ENCODE measurements around the gene OR9A4.
"Not testable (repeated sequence)": the region's sequence is repeated elsewhere in the genome, so short reads cannot be mapped to it uniquely, and the experiment has no call there.

The OR9A4 gene, protein sequence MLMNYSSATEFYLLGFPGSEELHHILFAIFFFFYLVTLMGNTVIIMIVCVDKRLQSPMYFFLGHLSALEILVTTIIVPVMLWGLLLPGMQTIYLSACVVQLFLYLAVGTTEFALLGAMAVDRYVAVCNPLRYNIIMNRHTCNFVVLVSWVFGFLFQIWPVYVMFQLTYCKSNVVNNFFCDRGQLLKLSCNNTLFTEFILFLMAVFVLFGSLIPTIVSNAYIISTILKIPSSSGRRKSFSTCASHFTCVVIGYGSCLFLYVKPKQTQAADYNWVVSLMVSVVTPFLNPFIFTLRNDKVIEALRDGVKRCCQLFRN

DNA sequence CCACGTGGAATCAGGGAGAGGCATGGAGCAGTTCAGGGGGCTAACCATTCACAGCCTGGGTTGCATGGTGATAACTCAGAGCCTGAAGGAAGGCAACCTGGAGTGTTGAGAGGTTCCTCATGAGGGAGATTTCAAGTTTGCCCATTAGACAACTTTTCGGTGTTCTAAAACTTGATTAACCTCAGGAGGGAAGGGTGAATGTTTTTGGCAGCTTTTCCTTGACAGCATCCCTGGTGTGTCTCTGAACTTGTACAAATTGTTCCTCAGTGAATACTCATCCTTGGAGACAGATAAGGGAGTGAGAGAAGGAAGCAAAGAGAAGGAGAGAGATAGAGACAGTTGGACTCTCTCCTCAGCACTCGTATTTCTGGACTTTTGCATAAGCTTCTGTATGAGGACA is at the start of gene OR9A4:
TSS of gene OR9A4 (plus strand) at position 301 of the 400 bp plus-strand sequence. CDS start 2,477 bp downstream, outside the sequence.
- no peak for DNase-seq (ENCODE audit: low read depth in 3 of 3)

GRCh38 chr7:141866974-141867373 is 49.2 kb upstream of the OR9A4 start:
- no peak for DNase-seq (ENCODE audit: low read depth in 3 of 3)

DNA sequence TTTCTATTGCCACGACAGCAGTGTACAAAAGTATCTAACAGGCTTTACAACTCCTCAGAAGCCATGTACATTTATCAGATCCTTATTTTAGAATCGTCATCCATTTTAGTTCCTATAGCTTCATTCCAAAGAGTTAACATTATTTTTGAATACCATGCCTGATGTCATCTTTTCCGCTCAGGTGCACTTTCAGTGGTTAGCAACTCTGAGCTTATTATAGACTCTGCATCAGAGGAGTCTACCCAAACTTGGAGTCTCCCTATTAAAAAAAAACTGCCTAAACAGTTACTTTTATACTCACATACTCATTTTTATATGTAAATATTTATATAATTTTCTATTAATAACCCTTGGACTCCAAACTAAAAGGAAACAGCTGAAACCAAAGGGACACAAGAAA is 43.3 kb upstream of the OR9A4 start:
- DNase-seq (ENCODE audit: low read depth in 3 of 3): no peak

DNA sequence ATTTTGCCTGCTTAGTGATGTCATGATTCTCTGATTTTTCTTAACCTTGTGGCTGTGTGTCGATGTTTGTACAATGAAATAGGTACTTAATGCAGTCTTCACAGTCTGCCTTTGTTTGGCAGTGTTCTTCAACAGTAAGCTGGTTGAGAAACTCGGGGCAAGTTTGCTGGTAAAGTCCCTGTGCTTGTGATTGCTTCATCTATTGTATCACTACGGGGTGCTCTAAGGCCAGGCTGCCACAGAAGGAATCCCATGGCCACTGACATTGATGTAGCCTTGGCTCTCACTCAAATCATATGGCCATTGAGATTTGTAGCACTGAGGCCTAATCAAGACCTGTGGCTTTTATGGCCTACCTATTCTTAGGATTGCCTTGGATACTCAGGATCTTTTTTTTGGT is 41.4 kb upstream of the OR9A4 start:
- DNase-seq (ENCODE audit: low read depth in 3 of 3): no peak

DNA sequence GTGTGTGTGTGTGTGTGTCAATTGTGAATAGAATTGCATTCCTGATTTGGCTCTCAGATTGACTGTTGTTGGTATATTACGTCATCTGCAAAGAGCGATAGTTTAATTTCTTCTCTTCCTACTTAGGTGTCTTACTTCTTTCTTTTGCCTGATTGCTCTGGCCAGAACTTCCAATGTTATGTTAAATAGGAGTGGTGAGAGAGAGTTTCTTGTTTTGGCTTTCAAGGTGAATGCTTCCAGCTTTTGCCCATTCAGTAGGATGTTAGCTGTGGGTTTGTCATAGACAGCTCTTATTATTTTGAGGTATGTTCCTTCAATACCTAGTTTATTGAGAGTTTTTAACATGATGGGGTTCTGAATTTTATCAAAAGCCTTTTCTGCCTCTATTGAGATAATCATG is 40.7 kb upstream of the OR9A4 start:
- no peak for DNase-seq (ENCODE audit: low read depth in 3 of 3)

DNA sequence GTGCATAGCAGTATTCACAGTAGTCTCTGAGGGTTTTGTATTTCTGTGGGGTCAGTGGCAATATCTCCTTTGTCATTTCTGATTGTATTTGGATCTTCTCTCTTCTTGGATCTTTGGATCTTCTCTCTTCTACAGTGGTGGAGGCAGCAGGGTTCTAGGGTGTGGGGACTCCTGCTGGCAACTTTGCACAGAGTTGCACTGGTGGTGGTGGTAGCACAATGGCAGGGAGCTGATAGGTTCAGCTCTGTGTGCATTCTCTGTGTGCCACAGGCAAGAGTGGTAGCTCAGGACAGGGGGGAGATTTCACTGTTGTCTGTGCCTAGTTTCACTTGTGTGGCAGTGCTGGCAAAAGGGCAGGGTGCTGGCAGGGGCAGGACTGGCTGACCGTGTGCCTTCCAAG is 39.8 kb upstream of the OR9A4 start:
- no peak for DNase-seq (ENCODE audit: low read depth in 3 of 3)

DNA sequence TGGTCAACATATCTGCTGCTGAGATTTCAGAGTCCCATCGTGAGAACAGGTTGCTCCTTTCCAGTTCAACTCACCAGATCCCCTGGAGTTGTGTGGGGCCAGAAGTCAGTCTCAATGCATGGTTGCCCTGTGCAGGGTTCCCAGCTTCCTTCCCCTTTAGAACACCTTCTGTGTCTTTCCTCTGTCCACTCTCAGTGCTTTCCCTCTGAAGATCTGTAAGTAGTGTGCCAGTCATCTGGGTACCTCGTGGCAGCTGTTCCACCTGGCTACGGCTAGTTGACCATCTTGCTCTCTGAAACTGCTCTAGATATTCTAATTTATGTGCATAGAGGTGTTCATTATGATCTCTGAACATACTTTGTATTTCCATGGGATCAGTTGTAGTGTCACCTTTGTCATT is 38.8 kb upstream of the OR9A4 start:
- DNase-seq (ENCODE audit: low read depth in 3 of 3): no peak

DNA sequence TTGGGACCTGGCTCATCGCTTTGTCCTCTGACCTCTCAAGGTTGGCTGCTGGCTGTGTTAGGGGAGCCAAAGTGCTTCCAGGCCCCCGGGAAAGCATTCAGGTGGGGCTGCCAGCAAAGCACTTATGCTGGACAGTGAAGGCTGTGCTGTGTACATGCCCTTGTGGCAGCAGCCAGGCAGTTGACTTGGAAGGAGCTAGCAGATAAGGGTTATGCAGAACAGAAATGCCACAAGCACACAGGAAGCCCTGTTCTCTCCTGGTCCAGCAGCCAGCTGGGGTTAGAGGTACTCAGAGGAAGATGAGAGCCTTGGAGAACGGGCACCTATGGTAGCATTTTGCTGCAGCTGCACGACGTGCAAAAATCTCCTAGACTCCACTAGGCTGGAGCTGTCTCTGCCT is 35.2 kb upstream of the OR9A4 start:
- DNase-seq (ENCODE audit: low read depth in 3 of 3): no peak

- DNase-seq (ENCODE audit: low read depth in 3 of 3): no peak
Observed at GRCh38 chr7:141884539-141885225, 31.5 kb upstream of the OR9A4 start.

GRCh38 chr7:141889321-141889720 is 26.9 kb upstream of the OR9A4 start:
- DNase-seq (ENCODE audit: low read depth in 3 of 3): no peak

GRCh38 chr7:141891336-141891735 is 24.9 kb upstream of the OR9A4 start:
- DNase-seq (ENCODE audit: low read depth in 3 of 3): no peak

DNA sequence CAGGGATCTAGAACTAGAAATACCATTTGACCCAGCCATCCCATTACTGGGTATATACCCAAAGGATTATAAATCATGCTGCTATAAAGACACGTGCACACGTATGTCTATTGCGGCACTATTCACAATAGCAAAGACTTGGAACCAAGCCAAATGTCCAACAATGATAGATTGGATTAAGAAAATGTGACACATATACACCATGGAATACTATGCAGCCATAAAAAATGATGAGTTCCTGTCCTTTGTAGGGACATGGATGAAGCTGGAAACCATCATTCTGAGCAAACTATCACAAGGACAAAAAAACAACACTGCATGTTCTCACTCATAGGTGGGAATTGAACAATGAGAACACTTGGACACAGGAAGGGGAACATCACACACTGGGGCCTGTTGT is 16.8 kb upstream of the OR9A4 start:
- DNase-seq (ENCODE audit: low read depth in 3 of 3): not testable (repeated sequence)

- no peak for DNase-seq (ENCODE audit: low read depth in 3 of 3)
Observed at GRCh38 chr7:141906285-141906684, 9.9 kb upstream of the OR9A4 start.

GRCh38 chr7:141911391-141911790 is 4.8 kb upstream of the OR9A4 start:
- no peak for DNase-seq (ENCODE audit: low read depth in 3 of 3)

- DNase-seq (ENCODE audit: low read depth in 3 of 3): no peak
Observed at GRCh38 chr7:141915565-141915964, 634 bp upstream of the OR9A4 start.

GRCh38 chr7:141920281-141920680 is 4.1 kb downstream of the OR9A4 start:
- no peak for DNase-seq (ENCODE audit: low read depth in 3 of 3)

- DNase-seq (ENCODE audit: low read depth in 3 of 3): no peak
Observed at GRCh38 chr7:141928146-141928844, 12.1 kb downstream of the OR9A4 start.

DNA sequence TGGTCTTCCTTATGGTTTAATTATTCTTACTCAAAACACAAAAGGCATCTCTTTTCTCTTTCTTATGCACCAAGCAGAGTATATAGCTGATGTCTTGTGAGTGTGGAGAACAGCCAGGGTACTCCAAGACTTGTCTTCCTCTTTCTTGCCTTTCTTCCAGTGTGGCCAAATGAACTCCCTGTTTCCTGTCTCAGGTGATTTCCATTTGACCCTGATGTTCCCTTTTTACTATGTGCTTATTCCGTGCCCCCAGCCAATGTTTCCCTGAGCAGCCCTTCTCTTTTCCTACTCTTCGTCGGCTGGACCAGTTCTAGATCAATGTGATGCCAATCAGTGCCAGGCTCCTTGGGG is 12.6 kb downstream of the OR9A4 start:
- DNase-seq (ENCODE audit: low read depth in 3 of 3): no peak

GRCh38 chr7:141930211-141930610 is 14.0 kb downstream of the OR9A4 start:
- no peak for DNase-seq (ENCODE audit: low read depth in 3 of 3)

DNA sequence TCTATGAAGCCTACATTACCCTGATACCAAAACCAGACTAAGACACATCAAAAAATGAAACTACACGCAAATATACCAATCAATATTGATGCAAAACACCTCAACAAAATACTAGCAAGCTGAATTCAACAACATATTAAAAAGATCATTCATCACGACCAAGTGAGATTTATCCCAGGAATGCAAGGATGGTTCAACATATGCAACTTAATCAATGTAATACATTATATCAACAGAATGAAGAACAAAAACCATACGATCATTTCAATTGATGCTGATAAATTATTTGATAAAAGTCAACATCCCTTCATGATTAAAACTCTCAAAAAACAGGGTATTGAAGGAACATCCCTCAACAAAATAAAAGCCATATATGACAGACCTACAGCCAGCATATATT is 24.9 kb downstream of the OR9A4 start:
- DNase-seq (ENCODE audit: low read depth in 3 of 3): no peak

- DNase-seq (ENCODE audit: low read depth in 3 of 3): no peak
Observed at GRCh38 chr7:141943846-141944245, 27.6 kb downstream of the OR9A4 start.

DNA sequence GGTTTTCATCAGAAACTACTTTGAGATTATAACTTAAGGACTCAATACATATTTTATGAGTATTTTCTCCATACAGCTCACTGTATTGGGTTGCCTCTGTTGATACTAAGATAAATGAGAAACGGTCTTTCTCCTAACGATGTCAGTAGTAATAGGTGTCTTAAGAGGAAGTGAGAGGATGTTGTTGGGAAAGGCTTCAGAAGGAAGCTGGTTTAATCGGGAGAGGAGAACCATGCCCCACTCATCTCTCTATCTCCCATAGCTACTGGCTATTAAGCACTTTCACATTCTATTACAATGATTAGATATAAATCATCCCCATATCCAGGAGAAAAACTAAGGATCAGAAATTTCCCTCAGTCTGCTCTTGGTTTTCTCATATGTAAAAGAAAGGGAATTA is 28.6 kb downstream of the OR9A4 start:
- DNase-seq (ENCODE audit: low read depth in 3 of 3): no peak

GRCh38 chr7:141945356-141945755 is 29.2 kb downstream of the OR9A4 start:
- no peak for DNase-seq (ENCODE audit: low read depth in 3 of 3)

Measured in stimulated activated CD4-positive, alpha-beta T cell treated with anti-CD3 and anti-CD28 coated beads, TNF-alpha, amount 100 ng/mL, for 24 hours (primary cell).